H1 (cell line): ENCODE measurements around the gene TTC38. TPM values are rescaled to one million over a fixed set of nuclear protein-coding genes. Genes with fewer than 3 reads are reported as not detected.

Source experiments
- CTCF ChIA-PET: fragments of 300-600 bp; sonication (Branson Sonifier 250); formaldehyde crosslinking; loops from one replicate; lab custom pipeline; 2021; ENCODE audit not compliant: partially characterized antibody; lab: Charles Lee
- POLR2A ChIA-PET: fragments of 300-600 bp; sonication (Branson Sonifier 250); formaldehyde crosslinking; loops from one replicate; lab custom pipeline; 2021; ENCODE audit warnings: inconsistent platforms; ENCODE audit not compliant: partially characterized antibody; lab: Charles Lee
- DNase-seq, 2 experiments: peaks; one replicate each; pipeline versions ENCODE4 v3.0.0 to v3.0.0-alpha.2; 2010 to 2022; ENCODE audit warnings: low spot score in 2 of 2, low read depth in 1 of 2, mixed read lengths in 1 of 2
- FAIRE-seq: peaks from 2 replicates; lab custom pipeline; 2011; peaks lifted over from hg19 to GRCh38; lab: Jason Lieb, UNC
- H2AFZ ChIP-seq: 2 replicates; pipeline ENCODE4 v1.8.1; 2012; ENCODE audit warnings: low read length, inconsistent platforms
- H2AK5ac ChIP-seq: 2 replicates; pipeline ENCODE4 v1.6.1; 2013; ENCODE audit warnings: low read depth, low read length
- H2BK120ac ChIP-seq: replicated peaks from 2 replicates; pipeline ENCODE3; 2013; ENCODE audit warnings: low read depth, low read length, inconsistent platforms
- H2BK12ac ChIP-seq: 2 replicates; pipeline ENCODE4 v1.6.1; 2013; ENCODE audit warnings: low read depth, low read length
- H2BK15ac ChIP-seq: 2 replicates; pipeline ENCODE4 v1.6.1; 2013; ENCODE audit warnings: low read length
- H2BK20ac ChIP-seq: 2 replicates; pipeline ENCODE4 v1.6.1; 2013; ENCODE audit warnings: low read length
- H2BK5ac ChIP-seq: 2 replicates; pipeline ENCODE4 v1.6.1; 2013; ENCODE audit warnings: low read depth, low read length
- H3K14ac ChIP-seq: 2 replicates; pipeline ENCODE4 v1.6.1; 2013; ENCODE audit warnings: inconsistent platforms; ENCODE audit not compliant: insufficient read length
- H3K18ac ChIP-seq: 2 replicates; pipeline ENCODE4 v1.6.1; 2013; ENCODE audit warnings: low read length; ENCODE audit errors: extremely low read depth
- H3K23ac ChIP-seq: 2 replicates; pipeline ENCODE4 v1.6.1; 2013; ENCODE audit warnings: inconsistent platforms; ENCODE audit not compliant: insufficient read length
- H3K23me2 ChIP-seq: 2 replicates; pipeline ENCODE4 v1.6.1; 2013; ENCODE audit warnings: low read depth, low read length
- H3K27ac ChIP-seq: 2 replicates; pipeline ENCODE4 v1.6.1; 2011; ENCODE audit warnings: low read depth, low read length, inconsistent platforms
- H3K27me3 ChIP-seq, 4 experiments: replicated peaks in 1 of 4; 1 replicate in 1 of 4; 2 replicates in 3 of 4; pipeline versions ENCODE4 v1.6.1 to v1.8.1; 2011 to 2013; ENCODE audit warnings: low read length in 3 of 4, mild to moderate bottlenecking in 3 of 4, inconsistent platforms in 2 of 4, mixed read lengths in 2 of 4, moderate library complexity in 1 of 4; ENCODE audit not compliant: control insufficient read depth in 3 of 4, insufficient read depth in 3 of 4; ENCODE audit errors: extremely low read depth in 1 of 4
- H3K36me3 ChIP-seq, 4 experiments: 2 replicates each; pipeline versions ENCODE4 v1.6.1 to v1.8.1; 2011 to 2013; ENCODE audit warnings: mild to moderate bottlenecking in 4 of 4, low read length in 3 of 4, moderate library complexity in 2 of 4, control low read depth in 1 of 4, inconsistent platforms in 1 of 4; ENCODE audit not compliant: insufficient read depth in 4 of 4, control insufficient read depth in 2 of 4
- H3K4ac ChIP-seq: replicated peaks from 2 replicates; pipeline ENCODE3; 2013; ENCODE audit warnings: low read length, low read depth, mixed read lengths, inconsistent platforms; ENCODE audit not compliant: insufficient read length
- H3K4me1 ChIP-seq, 4 experiments: replicated peaks in 1 of 4; 1 replicate in 1 of 4; 2 replicates in 3 of 4; pipeline versions ENCODE4 v1.6.1 to v1.8.1; 2011 to 2013; ENCODE audit warnings: low read length in 3 of 4, inconsistent platforms in 2 of 4, mixed read lengths in 1 of 4; ENCODE audit not compliant: insufficient read depth in 4 of 4, control insufficient read depth in 3 of 4
- H3K4me2 ChIP-seq, 2 experiments: 2 replicates each; pipeline versions ENCODE4 v1.6.1 to v1.8.1; 2011 to 2013; ENCODE audit warnings: low read depth in 2 of 2, low read length in 2 of 2, control low read depth in 1 of 2, inconsistent platforms in 1 of 2, mild to moderate bottlenecking in 1 of 2; ENCODE audit not compliant: insufficient read depth in 1 of 2
- H3K4me3 ChIP-seq, 4 experiments: fragments of 200-600, 300-600 bp in 1 of 4; sonication (generic), shearing (Covaris generic), sonication (Bioruptor Twin) in 1 of 4; 2 replicates each; pipeline versions ENCODE4 v1.5.1 to v1.8.1; 2011 to 2016; ENCODE audit warnings: low read length in 4 of 4, low read depth in 3 of 4, control low read depth in 2 of 4, inconsistent platforms in 2 of 4, mild to moderate bottlenecking in 2 of 4, mixed read lengths in 1 of 4, moderate library complexity in 1 of 4; ENCODE audit not compliant: insufficient read depth in 2 of 4; ENCODE audit errors: extremely low read depth in 1 of 4
- H3K56ac ChIP-seq: replicated peaks from 2 replicates; pipeline ENCODE3; 2013; ENCODE audit warnings: low read depth, mild to moderate bottlenecking, mixed read lengths, low read length, inconsistent platforms; ENCODE audit not compliant: insufficient read length
- H3K79me1 ChIP-seq: 2 replicates; pipeline ENCODE4 v1.6.1; 2013; ENCODE audit warnings: low read depth, low read length, control low read depth
- H3K79me2 ChIP-seq, 2 experiments: 2 replicates each; pipeline versions ENCODE4 v1.6.1 to v1.8.1; 2012 to 2013; ENCODE audit warnings: low read length in 2 of 2, mild to moderate bottlenecking in 2 of 2, inconsistent platforms in 1 of 2; ENCODE audit not compliant: insufficient read depth in 2 of 2, control insufficient read depth in 1 of 2
- H3K9ac ChIP-seq, 4 experiments: replicated peaks in 1 of 4; 1 replicate in 1 of 4; 2 replicates in 3 of 4; pipeline versions ENCODE4 v1.6.1 to v1.8.1; 2011 to 2013; ENCODE audit warnings: low read depth in 3 of 4, low read length in 3 of 4, control low read depth in 2 of 4, mild to moderate bottlenecking in 2 of 4, moderate library complexity in 2 of 4, inconsistent platforms in 1 of 4; ENCODE audit errors: extremely low read depth in 1 of 4
- H3K9me3 ChIP-seq, 2 experiments: 2 replicates each; pipeline versions ENCODE4 v1.6.1 to v1.8.1; 2012 to 2013; ENCODE audit warnings: mild to moderate bottlenecking in 2 of 2, moderate library complexity in 2 of 2, control low read depth in 1 of 2, inconsistent platforms in 1 of 2, low read depth in 1 of 2, low read length in 1 of 2, mixed read lengths in 1 of 2; ENCODE audit not compliant: insufficient read depth in 2 of 2
- H4K20me1 ChIP-seq, 2 experiments: replicated peaks in 1 of 2; 2 replicates each; pipeline versions ENCODE3 to v1.8.1; 2011 to 2013; ENCODE audit warnings: inconsistent platforms in 2 of 2, low read length in 2 of 2, mild to moderate bottlenecking in 1 of 2; ENCODE audit not compliant: insufficient read depth in 2 of 2, control insufficient read depth in 1 of 2
- H4K5ac ChIP-seq: 2 replicates; pipeline ENCODE4 v1.6.1; 2013; ENCODE audit warnings: low read length, low read depth, mixed read lengths, inconsistent platforms; ENCODE audit not compliant: insufficient read length
- H4K8ac ChIP-seq: 2 replicates; pipeline ENCODE4 v1.8.0; 2013; ENCODE audit warnings: mild to moderate bottlenecking, moderate library complexity, low read length, inconsistent platforms; ENCODE audit not compliant: insufficient read depth; ENCODE audit errors: extremely low read depth
- H4K91ac ChIP-seq: replicated peaks from 2 replicates; pipeline ENCODE3; 2013; ENCODE audit warnings: low read length, mixed read lengths, inconsistent platforms; ENCODE audit not compliant: insufficient read length
- E2F6 ChIP-seq: IDR thresholded peaks from 2 replicates; pipeline ENCODE4 v1.6.1; 2012; ENCODE audit warnings: inconsistent platforms
- EP300 ChIP-seq, 2 experiments: IDR thresholded peaks; 1 replicate in 1 of 2; 2 replicates in 1 of 2; pipeline ENCODE4 v1.6.1; 2011 to 2012; ENCODE audit warnings: low read depth in 2 of 2, low read length in 2 of 2, mild to moderate bottlenecking in 2 of 2, borderline replicate concordance in 1 of 2, inconsistent platforms in 1 of 2, moderate library complexity in 1 of 2
- EZH2 ChIP-seq: fragments of 200-600 bp; sonication (generic); IDR thresholded peaks from 2 replicates; pipeline ENCODE4 v1.7.1; 2012; ENCODE audit warnings: low read depth, mild to moderate bottlenecking, moderate library complexity, low read length, inconsistent platforms; ENCODE audit not compliant: severe bottlenecking
- GABPA ChIP-seq: IDR thresholded peaks from 2 replicates; pipeline ENCODE4 v1.6.1; 2011; ENCODE audit warnings: mild to moderate bottlenecking, low read length, moderate library complexity, borderline replicate concordance; ENCODE audit not compliant: insufficient read depth
- HDAC6 ChIP-seq: IDR thresholded peaks from one replicate; pipeline ENCODE4 v1.7.1; 2012; ENCODE audit warnings: low read depth, mild to moderate bottlenecking, inconsistent platforms, low read length, moderate library complexity
- RFX5 ChIP-seq: IDR thresholded peaks from 2 replicates; pipeline ENCODE4 v1.6.1; 2011; ENCODE audit warnings: low read depth, low read length, improper control_type of control experiment, borderline replicate concordance
- SAP30 ChIP-seq: fragments of 300-600 bp; sonication (generic); IDR thresholded peaks from 2 replicates; pipeline ENCODE4 v1.7.1; 2012; ENCODE audit warnings: low read length, moderate library complexity, mild to moderate bottlenecking, inconsistent platforms; ENCODE audit not compliant: insufficient read depth, insufficient replicate concordance
- SRF ChIP-seq: IDR thresholded peaks from 2 replicates; pipeline ENCODE4 v1.6.1; 2011; ENCODE audit warnings: mild to moderate bottlenecking, low read depth, low read length, moderate library complexity
- TEAD4 ChIP-seq: IDR thresholded peaks from 2 replicates; pipeline ENCODE4 v1.6.1; 2012; ENCODE audit warnings: low read depth, low read length, inconsistent platforms, mixed read lengths
- WGBS, 2 experiments: shearing (Covaris generic) in 1 of 2; methylation state at CpG; one replicate each; pipeline versions ENCODE4 v1.1.6 to v1.1.7; 2013 to 2015; ENCODE audit warnings: low lambda C conversion rate in 2 of 2, mixed read lengths in 2 of 2, inconsistent platforms in 1 of 2, low coverage in 1 of 2, missing lambda C conversion rate in 1 of 2; ENCODE audit not compliant: insufficient replicate concordance in 2 of 2, insufficient coverage in 1 of 2, insufficient read length in 1 of 2; ENCODE audit errors: extremely low coverage in 1 of 2, missing lambda C conversion rate in 1 of 2; 5-methylcytosine and 5-hydroxymethylcytosine counted together
- polyA plus RNA-seq, 7 experiments: library from polyadenylated mRNA; depleted of rRNA in 3 of 7; stranded (reverse) in 5 of 7; unstranded in 2 of 7; fragments of >200 nt in 5 of 7; fragments of 200-250 nt in 2 of 7; gene quantifications; 1 replicate in 5 of 7; 2 replicates in 1 of 7; 4 replicates in 1 of 7; pipeline versions ENCODE4 v1.2.1 to v1.2.3, GENCODE V29; 2011 to 2013; ENCODE audit warnings: missing spikeins in 2 of 7, mixed read lengths in 2 of 7
- total RNA-seq: library from RNA; stranded (reverse); fragmentation: NEBNext Ultra II Directional; extraction: Animal tissue kit (Norgen Biotek cat#: 25700); gene quantifications from 2 replicates; pipeline ENCODE4 v1.2.1, GENCODE V29; 2021
- TF ChIP-seq, protein P1 (sequence below): IDR thresholded peaks from 2 replicates; pipeline ENCODE4 v1.6.1; 2011; ENCODE audit warnings: low read depth, mild to moderate bottlenecking, low read length; ENCODE audit not compliant: insufficient read depth

The TTC38 gene
- total and polyA plus RNA-seq, 2 of the 8 experiments (the other 6 are each of a cell fraction or from before 2014, with no cell fraction given): 25.3 to 34.8 TPM

DNA sequence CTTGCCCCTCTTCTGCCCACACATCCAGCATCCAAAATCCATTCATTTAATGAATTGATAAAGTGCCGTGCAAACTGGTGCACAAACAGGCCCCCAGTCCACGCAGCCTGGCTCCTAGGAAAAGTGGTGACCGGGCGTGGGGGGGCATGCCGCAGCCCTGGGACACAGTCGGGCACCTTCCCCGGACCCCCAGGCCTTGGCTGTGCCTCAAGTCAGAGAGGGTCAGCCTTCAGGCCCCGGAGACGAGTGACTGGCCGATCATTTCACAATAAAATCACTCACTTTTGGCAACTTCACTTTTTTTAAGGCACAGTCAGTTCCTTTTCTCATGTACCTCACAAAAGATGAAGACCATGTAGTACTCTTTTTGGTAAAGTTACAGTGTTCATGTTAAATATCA is 25.7 kb upstream of the TTC38 start:
- Histone ChIP-seq H4K8ac (no peak overlapping the region), H2AFZ (no peak overlapping the region), H3K4me2 (no peak overlapping the region), H3K23me2 (no peaks in the 10 kb centered on the region), H3K4ac (no peak overlapping the region), H3K23ac (no peak overlapping the region), H3K79me1 (no peaks in the 10 kb centered on the region), H3K56ac (no peak overlapping the region), H3K9ac (no peak overlapping the region), H3K9me3 (no peaks in the 10 kb centered on the region), H3K36me3 (peaks cover 0 to 3% (median 0%) of the 10 kb centered on the region in 4 experiments; a peak in 1 of 8 replicates), H4K5ac (no peak overlapping the region), H4K91ac (no peak overlapping the region), H3K4me1 (no peaks in the 10 kb centered on the region), H3K27ac (no peak overlapping the region), H2BK5ac (no peak overlapping the region), H3K14ac (no peak overlapping the region), H2BK120ac (no peak overlapping the region), H3K27me3 (no peaks in the 10 kb centered on the region; a peak in 1 of 7 replicates), H2BK20ac (no peak overlapping the region), H3K79me2 (no peaks in the 10 kb centered on the region), H3K4me3 (no peak overlapping the region), H3K18ac (no peak overlapping the region), H2BK15ac (no peak overlapping the region), H4K20me1 (no peaks in the 10 kb centered on the region), H2AK5ac (no peak overlapping the region), H2BK12ac (no peak overlapping the region)
- WGBS, 2 experiments: 89% methylated on average over 10 of the region's 10 CpGs; no CpG with 5 or more reads in 1 of the 2 experiments
- ChIA-PET CTCF (interaction anchor here (1.0 kb wide), 1 partner anchor 109 kb away, joined by 4 read pairs; no protein-coding TSS in a partner anchor), POLR2A (no interaction called here)
- DNase-seq (no peak), FAIRE-seq (no peak)
- TF ChIP-seq SAP30: no peak
- no peak for TF ChIP-seq GABPA
- TF ChIP-seq RFX5: no peak
- TF ChIP-seq TEAD4: no peak
- no peak for TF ChIP-seq HDAC6
- TF ChIP-seq EP300 (IDR thresholded peaks at IDR 0.05; ENCODE audit: borderline replicate concordance in 1 of 2, low read depth in 2 of 2, low read length in 2 of 2): no peak
- TF ChIP-seq, protein P1, sequence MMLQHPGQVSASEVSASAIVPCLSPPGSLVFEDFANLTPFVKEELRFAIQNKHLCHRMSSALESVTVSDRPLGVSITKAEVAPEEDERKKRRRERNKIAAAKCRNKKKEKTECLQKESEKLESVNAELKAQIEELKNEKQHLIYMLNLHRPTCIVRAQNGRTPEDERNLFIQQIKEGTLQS: no peak
- no peak for TF ChIP-seq E2F6
- TF ChIP-seq SRF: no peak
- no peak for TF ChIP-seq EZH2
